Activated CD8-positive, alpha-beta T cell treated with anti-CD3 and anti-CD28 coated beads for 36 hours (primary cell): ENCODE measurements around the gene FSTL4. TPM values are rescaled to one million over a fixed set of nuclear protein-coding genes. Genes with fewer than 3 reads are reported as not detected.

Experiments
- ATAC-seq: fragments of 200-7000 bp; cut with Tn5 transposase; one replicate; pipeline ENCODE4 v1.10.0; 2021; ENCODE audit warnings: mild to moderate bottlenecking, moderate library complexity
- CTCF ChIA-PET: fragments of 350-600 bp; sonication (Branson Sonifier 250); formaldehyde crosslinking; loops from one replicate; lab custom pipeline; 2021; ENCODE audit warnings: antibody characterized with exemption; lab: Charles Lee
- POLR2A ChIA-PET: fragments of 350-600 bp; sonication (Branson Sonifier 250); formaldehyde crosslinking; loops from one replicate; lab custom pipeline; 2021; ENCODE audit warnings: antibody characterized with exemption; lab: Charles Lee
- DNase-seq: peaks from one replicate; pipeline ENCODE4 v3.0.0-alpha.2; 2020
- H3K27ac Mint-ChIP-seq: one replicate; pipeline ENCODE4 v1.8.0; 2021; ENCODE audit warnings: mild to moderate bottlenecking, mixed read lengths
- H3K27me3 Mint-ChIP-seq: one replicate; pipeline ENCODE4 v1.8.0; 2021; ENCODE audit warnings: mixed read lengths
- H3K36me3 Mint-ChIP-seq: one replicate; pipeline ENCODE4 v1.8.0; 2021; ENCODE audit warnings: low read depth, mixed read lengths
- H3K4me1 Mint-ChIP-seq: one replicate; pipeline ENCODE4 v1.8.0; 2021; ENCODE audit warnings: low read depth, mixed read lengths
- H3K4me3 Mint-ChIP-seq: one replicate; pipeline ENCODE4 v1.8.0; 2021; ENCODE audit warnings: mild to moderate bottlenecking, moderate library complexity, mixed read lengths
- H3K9me3 Mint-ChIP-seq: one replicate; pipeline ENCODE4 v1.8.0; 2021; ENCODE audit warnings: mixed read lengths
- intact Hi-C: fragments of 100-400 bp; cut with micrococcal nuclease; formaldehyde crosslinking; loops from one replicate; pipeline ENCODE4 v1.10.0; 2022
- total RNA-seq, 2 experiments: library from RNA; stranded (reverse); gene quantifications; one replicate each; pipeline ENCODE4 v1.2.3, GENCODE V29; 2021
- TF ChIP-seq, protein P1 (sequence below): fragments of 200-600 bp; IDR thresholded peaks from one replicate; pipeline ENCODE4 v1.8.0; 2022; ENCODE audit warnings: antibody characterized with exemption, mild to moderate bottlenecking

FSTL4 gene
- total RNA-seq, 2 experiments from 2014 or later: not detected

DNA sequence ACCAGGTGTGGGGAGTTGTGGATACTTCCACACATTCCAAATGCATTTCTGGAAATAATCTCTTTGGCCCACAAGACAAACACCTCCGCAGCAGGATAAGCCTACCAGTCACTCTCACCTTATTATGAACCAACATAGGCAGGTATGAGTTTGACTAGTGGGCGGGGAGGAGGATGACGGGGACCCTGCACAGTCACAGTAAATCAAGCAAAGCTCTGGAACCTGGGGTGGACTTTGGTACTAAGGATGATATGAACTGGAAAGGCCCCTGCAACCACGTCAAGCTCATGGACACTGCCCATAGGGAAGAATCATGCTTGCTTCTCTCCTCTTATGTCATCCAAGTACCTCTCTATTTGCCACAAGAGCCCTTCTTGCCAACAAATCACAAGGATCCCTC lies 301.2 kb downstream of the FSTL4 start:
- no peak overlapping the region for H3K27ac Mint-ChIP-seq
- H3K36me3 Mint-ChIP-seq: no peaks in the 10 kb centered on the region
- H3K4me3 Mint-ChIP-seq: no peak overlapping the region
- intact Hi-C loops: no loop called here
- ChIA-PET POLR2A (interaction anchor here (1.0 kb wide), 1 partner anchor 9 kb away, joined by 3 read pairs; no protein-coding TSS in a partner anchor), CTCF (interaction anchor here (1.3 to 1.5 kb wide), 4 partner anchors 9 to 200 kb away, joined by 3 to 4 read pairs (median 4); no protein-coding TSS in a partner anchor)
- ATAC-seq: no peak
- no peaks in the 10 kb centered on the region for H3K27me3 Mint-ChIP-seq
- no peaks in the 10 kb centered on the region for H3K9me3 Mint-ChIP-seq
- no peak for DNase-seq
- TF ChIP-seq, protein P1, sequence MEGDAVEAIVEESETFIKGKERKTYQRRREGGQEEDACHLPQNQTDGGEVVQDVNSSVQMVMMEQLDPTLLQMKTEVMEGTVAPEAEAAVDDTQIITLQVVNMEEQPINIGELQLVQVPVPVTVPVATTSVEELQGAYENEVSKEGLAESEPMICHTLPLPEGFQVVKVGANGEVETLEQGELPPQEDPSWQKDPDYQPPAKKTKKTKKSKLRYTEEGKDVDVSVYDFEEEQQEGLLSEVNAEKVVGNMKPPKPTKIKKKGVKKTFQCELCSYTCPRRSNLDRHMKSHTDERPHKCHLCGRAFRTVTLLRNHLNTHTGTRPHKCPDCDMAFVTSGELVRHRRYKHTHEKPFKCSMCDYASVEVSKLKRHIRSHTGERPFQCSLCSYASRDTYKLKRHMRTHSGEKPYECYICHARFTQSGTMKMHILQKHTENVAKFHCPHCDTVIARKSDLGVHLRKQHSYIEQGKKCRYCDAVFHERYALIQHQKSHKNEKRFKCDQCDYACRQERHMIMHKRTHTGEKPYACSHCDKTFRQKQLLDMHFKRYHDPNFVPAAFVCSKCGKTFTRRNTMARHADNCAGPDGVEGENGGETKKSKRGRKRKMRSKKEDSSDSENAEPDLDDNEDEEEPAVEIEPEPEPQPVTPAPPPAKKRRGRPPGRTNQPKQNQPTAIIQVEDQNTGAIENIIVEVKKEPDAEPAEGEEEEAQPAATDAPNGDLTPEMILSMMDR: no peak
- H3K4me1 Mint-ChIP-seq: no peaks in the 10 kb centered on the region

DNA sequence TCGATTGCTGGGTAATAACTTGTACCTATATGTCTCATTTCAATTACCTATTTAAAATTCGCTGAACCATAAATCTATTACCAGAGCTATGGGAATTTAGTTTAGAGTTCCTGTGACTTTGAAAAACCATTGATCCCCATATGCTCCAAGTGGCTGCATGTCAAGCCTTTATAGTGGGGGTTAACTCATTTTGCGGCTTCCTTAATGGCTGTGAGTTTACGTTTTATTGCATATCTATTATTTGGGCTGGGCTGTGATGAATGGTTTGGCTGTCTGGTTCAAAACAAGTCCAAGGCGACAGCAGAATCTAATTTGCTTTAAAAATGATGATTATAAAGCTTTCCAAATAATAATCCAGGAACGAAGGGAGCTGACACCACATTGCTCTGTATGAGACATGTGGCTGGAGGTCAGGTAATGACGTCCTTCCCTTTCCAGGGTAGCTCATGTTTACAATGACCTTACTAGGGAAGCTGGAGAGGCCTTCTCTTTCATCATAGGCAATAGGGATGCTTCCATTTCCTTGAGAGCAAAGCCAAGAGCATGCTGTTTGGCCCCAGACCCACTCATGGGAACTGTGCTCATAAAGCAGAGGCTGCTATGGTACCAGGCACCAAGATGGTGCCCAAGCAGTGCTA lies 302.2 kb downstream of the FSTL4 start:
- Mint-ChIP-seq H3K36me3 (no peaks in the 10 kb centered on the region), H3K27ac (no peak overlapping the region), H3K4me3 (no peak overlapping the region), H3K27me3 (no peaks in the 10 kb centered on the region), H3K9me3 (no peaks in the 10 kb centered on the region), H3K4me1 (no peaks in the 10 kb centered on the region)
- CTCF ChIA-PET: interaction anchor here (0.6 to 1.4 kb wide), 5 partner anchors 10 to 113 kb away, joined by 3 read pairs; no protein-coding TSS in a partner anchor
- POLR2A ChIA-PET: interaction anchor here (1.0 kb wide), 2 partner anchors 10 to 32 kb away, joined by 3 read pairs; no protein-coding TSS in a partner anchor
- ATAC-seq (no peak), DNase-seq (no peak)
- TF ChIP-seq, protein P1: no peak
- intact Hi-C loops: no loop called here

DNA sequence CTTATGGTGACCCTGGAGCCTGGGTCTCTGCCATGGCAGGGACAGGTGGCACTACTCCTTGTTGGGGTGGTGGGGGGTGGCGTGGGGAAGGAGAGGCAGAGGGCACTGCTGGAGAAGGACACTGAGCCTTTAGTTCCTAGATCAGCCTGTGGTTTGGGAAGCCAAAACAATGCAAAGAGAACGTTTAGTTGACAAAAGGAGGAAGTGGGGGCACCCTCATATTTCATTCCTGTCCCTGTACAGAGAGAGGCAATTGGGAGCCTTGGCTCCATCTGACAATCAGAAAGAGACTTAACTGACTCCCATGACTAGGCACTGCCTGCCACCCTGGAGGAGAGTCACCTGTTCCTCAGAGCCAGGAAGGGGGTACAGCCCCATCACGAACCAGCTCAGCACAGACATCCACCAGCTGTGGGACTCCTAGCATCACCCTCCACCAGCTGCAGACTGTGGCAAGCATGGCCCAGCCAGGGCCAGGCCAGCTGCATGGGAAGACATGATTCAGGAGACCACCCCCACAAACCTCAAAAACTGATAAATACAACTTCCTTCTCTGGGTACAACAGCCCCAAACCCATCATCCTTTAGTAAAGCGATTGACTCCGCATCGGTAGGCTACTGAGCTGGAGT lies 303.1 kb downstream of the FSTL4 start:
- CTCF ChIA-PET: interaction anchor here (1.0 to 1.1 kb wide), 2 partner anchors 107 to 114 kb away, joined by 3 read pairs; no protein-coding TSS in a partner anchor
- H3K36me3 Mint-ChIP-seq: no peaks in the 10 kb centered on the region
- H3K4me1 Mint-ChIP-seq: no peaks in the 10 kb centered on the region
- intact Hi-C loops: no loop called here
- H3K27ac Mint-ChIP-seq: no peak overlapping the region
- no peak for DNase-seq
- TF ChIP-seq, protein P1: no peak
- H3K4me3 Mint-ChIP-seq: no peak overlapping the region
- H3K9me3 Mint-ChIP-seq: no peaks in the 10 kb centered on the region
- ATAC-seq: peak; percentile 34
- no peaks in the 10 kb centered on the region for H3K27me3 Mint-ChIP-seq
- POLR2A ChIA-PET: interaction anchor here (0.7 to 1.0 kb wide), 2 partner anchors 33 to 1049 kb away, joined by 3 read pairs; no protein-coding TSS in a partner anchor

DNA sequence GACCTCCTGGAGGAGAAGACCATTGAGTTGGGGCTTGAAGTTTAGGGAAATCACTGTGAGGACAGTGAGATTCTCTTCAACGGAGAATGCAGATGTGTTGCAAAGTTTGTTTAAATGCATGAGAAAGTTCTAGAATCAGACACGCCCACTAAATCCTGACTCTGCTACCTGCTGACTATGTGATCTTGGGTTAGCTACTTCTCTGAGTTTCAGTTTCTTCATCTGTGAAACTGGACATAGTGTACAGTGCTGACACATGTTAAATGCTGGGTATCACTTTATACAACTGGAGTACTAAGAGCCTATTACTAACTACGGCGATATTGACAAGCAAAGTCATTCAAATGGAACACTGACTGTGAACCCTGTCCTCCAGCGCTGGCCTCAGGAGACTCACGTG lies 305.1 kb downstream of the FSTL4 start:
- Mint-ChIP-seq H3K4me3 (no peak overlapping the region), H3K4me1 (no peaks in the 10 kb centered on the region), H3K27ac (no peak overlapping the region), H3K27me3 (no peaks in the 10 kb centered on the region), H3K9me3 (no peaks in the 10 kb centered on the region), H3K36me3 (no peaks in the 10 kb centered on the region)
- CTCF ChIA-PET: no interaction called here
- POLR2A ChIA-PET: no interaction called here
- DNase-seq: no peak
- no peak for ATAC-seq
- TF ChIP-seq, protein P1: no peak
- intact Hi-C loops: no loop called here
